ENCODE measurements around the gene ZNF683. TPM values are rescaled to one million over a fixed set of nuclear protein-coding genes. Genes with fewer than 3 reads are reported as not detected.

ZNF683 gene
- total and polyA plus RNA-seq, 2 donors (not counting 3 experiments of a cell fraction or from before 2014, with no cell fraction given) = not detected

DNA sequence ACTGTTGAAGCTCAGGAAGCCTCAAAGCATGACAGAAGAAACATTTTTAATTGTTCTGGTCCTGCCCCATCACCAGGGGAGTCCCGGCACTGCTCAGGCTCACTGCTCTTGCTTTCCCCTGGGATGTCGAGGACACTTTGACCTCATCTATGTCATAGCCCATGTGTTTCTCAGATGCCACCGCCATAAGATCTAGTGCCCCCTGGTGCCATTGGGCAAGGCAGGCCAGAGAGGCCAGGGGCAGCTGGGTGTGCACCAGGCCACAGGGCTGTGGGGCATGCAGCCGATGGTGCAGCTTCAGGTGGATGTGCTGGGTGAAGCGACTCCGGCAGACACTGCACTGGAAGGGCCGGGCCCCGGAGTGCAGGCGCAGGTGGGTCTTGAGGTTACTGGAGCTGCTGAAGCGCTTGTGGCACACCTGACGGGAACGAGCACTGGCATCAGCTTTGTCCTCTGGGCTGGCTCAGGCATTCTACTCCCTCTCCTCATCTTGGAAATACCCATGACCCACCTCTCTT, 10.9 kb downstream of the ZNF683 start:
- no peak for FAIRE-seq
- H3K36me3 ChIP-seq (ENCODE audit: control insufficient read depth in 2 of 2, extremely low read depth in 1 of 2, insufficient read depth in 2 of 2, low read length in 2 of 2) = no peaks in the 10 kb centered on the region
- dilution Hi-C loops (cut with MboI; ENCODE audit: extremely low pct_ligation_motif_present, low sequenced_read_pairs) = no loop called here
- POLR2A ChIA-PET = no interaction called here
- CTCF ChIA-PET = interaction anchor here (0.5 to 3.2 kb wide), 6 partner anchors 39 to 326 kb away, joined by 4 to 16 read pairs (median 11); no protein-coding TSS in a partner anchor
- H3K27me3 ChIP-seq (ENCODE audit: control insufficient read depth in 2 of 2, insufficient read depth in 2 of 2, low read length in 2 of 2) = peaks cover 23 to 25% of the 10 kb centered on the region in 2 experiments
- no peak overlapping the region for H3K4me2 ChIP-seq (ENCODE audit: insufficient read depth, low read length)
- H3K9me3 ChIP-seq (replicated peaks; ENCODE audit: control insufficient read depth, insufficient read depth, low read length) = no peaks in the 10 kb centered on the region
- H2AFZ ChIP-seq (ENCODE audit: low read depth, low read length) = no peak overlapping the region
- no peak overlapping the region for H3K4me3 ChIP-seq (replicated peaks in 1 of 3; ENCODE audit: insufficient read depth in 1 of 3, low read depth in 1 of 3, low read length in 3 of 3)
- TF ChIP-seq JUN (IDR thresholded peaks at IDR 0.05; ENCODE audit: borderline replicate concordance, insufficient read depth, insufficient read length, low read depth) (no peak), FOS (IDR thresholded peaks at IDR 0.05; ENCODE audit: borderline replicate concordance, insufficient read depth, low read length) (no peak), POLR2AphosphoS5 (IDR thresholded peaks at IDR 0.05; ENCODE audit: insufficient read depth, low read depth, low read length) (no peak), POLR2A (IDR thresholded peaks at IDR 0.05; ENCODE audit: low read depth, low read length) (no peak), GATA2 (IDR thresholded peaks at IDR 0.05; ENCODE audit: insufficient read depth, insufficient read length, low read depth, low read length) (no peak), EZH2 (IDR thresholded peaks at IDR 0.05; ENCODE audit: borderline replicate concordance, low read depth, low read length, severe bottlenecking) (no peak), MYC (IDR thresholded peaks at IDR 0.05; ENCODE audit: low read depth, low read length) (no peak)
- TF ChIP-seq, protein P1, sequence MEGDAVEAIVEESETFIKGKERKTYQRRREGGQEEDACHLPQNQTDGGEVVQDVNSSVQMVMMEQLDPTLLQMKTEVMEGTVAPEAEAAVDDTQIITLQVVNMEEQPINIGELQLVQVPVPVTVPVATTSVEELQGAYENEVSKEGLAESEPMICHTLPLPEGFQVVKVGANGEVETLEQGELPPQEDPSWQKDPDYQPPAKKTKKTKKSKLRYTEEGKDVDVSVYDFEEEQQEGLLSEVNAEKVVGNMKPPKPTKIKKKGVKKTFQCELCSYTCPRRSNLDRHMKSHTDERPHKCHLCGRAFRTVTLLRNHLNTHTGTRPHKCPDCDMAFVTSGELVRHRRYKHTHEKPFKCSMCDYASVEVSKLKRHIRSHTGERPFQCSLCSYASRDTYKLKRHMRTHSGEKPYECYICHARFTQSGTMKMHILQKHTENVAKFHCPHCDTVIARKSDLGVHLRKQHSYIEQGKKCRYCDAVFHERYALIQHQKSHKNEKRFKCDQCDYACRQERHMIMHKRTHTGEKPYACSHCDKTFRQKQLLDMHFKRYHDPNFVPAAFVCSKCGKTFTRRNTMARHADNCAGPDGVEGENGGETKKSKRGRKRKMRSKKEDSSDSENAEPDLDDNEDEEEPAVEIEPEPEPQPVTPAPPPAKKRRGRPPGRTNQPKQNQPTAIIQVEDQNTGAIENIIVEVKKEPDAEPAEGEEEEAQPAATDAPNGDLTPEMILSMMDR (IDR thresholded peaks at IDR 0.05; ENCODE audit: extremely low read depth in 1 of 2, insufficient read depth in 1 of 2, low read depth in 1 of 2, low read length in 2 of 2) = no peak
- TF ChIP-seq, protein P2, sequence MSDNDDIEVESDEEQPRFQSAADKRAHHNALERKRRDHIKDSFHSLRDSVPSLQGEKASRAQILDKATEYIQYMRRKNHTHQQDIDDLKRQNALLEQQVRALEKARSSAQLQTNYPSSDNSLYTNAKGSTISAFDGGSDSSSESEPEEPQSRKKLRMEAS (IDR thresholded peaks at IDR 0.05; ENCODE audit: insufficient read depth, insufficient read length) = no peak
- BruUV-seq (replicated peaks) = no TSS peak
- no peak overlapping the region for H3K9ac ChIP-seq (replicated peaks; ENCODE audit: extremely low read depth, insufficient read depth, low read length)
- no peaks in the 10 kb centered on the region for H3K9me1 ChIP-seq (replicated peaks; ENCODE audit: control insufficient read depth, extremely low read depth, insufficient read depth, low read length)
- DNase-seq (ENCODE audit: low read depth, low spot score) = no peak
- intact Hi-C loops (cut with micrococcal nuclease) = loop anchor here (2.0 to 5.0 kb wide), 2 partner anchors 39 to 87 kb away; no protein-coding TSS in a partner anchor
- no peaks in the 10 kb centered on the region for H4K20me1 ChIP-seq (replicated peaks; ENCODE audit: control insufficient read depth, extremely low read depth, insufficient read depth, low read length)
- no peaks in the 10 kb centered on the region for H3K4me1 ChIP-seq (ENCODE audit: control insufficient read depth, extremely low read depth, insufficient read depth, low read length)
- no peaks in the 10 kb centered on the region for H3K79me2 ChIP-seq (ENCODE audit: control insufficient read depth, insufficient read depth, low read length)
- no peak overlapping the region for H3K27ac ChIP-seq (ENCODE audit: insufficient read depth, low read depth, low read length)

Data from endothelial cell of umbilical vein (primary cell).